Neuronal stem cell (in vitro differentiated cells): ENCODE data around the gene SLX4IP.
"Not testable (repeated sequence)": the region's sequence is repeated elsewhere in the genome, so short reads cannot be mapped to it uniquely, and the experiment has no call there.

Source experiments
- DNase-seq: peaks from one replicate; pipeline ENCODE4 v3.0.0-alpha.2; 2013; ENCODE audit warnings: low spot score
- H2AFZ ChIP-seq: one replicate; pipeline ENCODE4 v1.6.1; 2013; ENCODE audit warnings: mild to moderate bottlenecking, low read length, inconsistent platforms
- H2AK5ac ChIP-seq: 2 replicates; pipeline ENCODE4 v1.6.1; 2013; ENCODE audit warnings: low read depth, mild to moderate bottlenecking, inconsistent platforms, low read length, moderate library complexity, mixed read lengths
- H2BK120ac ChIP-seq: 2 replicates; pipeline ENCODE4 v1.6.1; 2013; ENCODE audit warnings: low read depth, mild to moderate bottlenecking, inconsistent platforms, low read length, moderate library complexity, mixed read lengths
- H2BK12ac ChIP-seq: one replicate; pipeline ENCODE4 v1.6.1; 2013; ENCODE audit warnings: low read length, inconsistent platforms
- H2BK15ac ChIP-seq: 2 replicates; pipeline ENCODE4 v1.6.1; 2013; ENCODE audit warnings: mild to moderate bottlenecking, low read length, inconsistent platforms, mixed read lengths
- H2BK5ac ChIP-seq: one replicate; pipeline ENCODE4 v1.6.1; 2013; ENCODE audit warnings: inconsistent platforms, mild to moderate bottlenecking, low read length, moderate library complexity
- H3K14ac ChIP-seq: one replicate; pipeline ENCODE4 v1.6.1; 2013; ENCODE audit warnings: low read length, inconsistent platforms
- H3K18ac ChIP-seq: 2 replicates; pipeline ENCODE4 v1.6.1; 2013; ENCODE audit warnings: low read length, inconsistent platforms
- H3K23ac ChIP-seq: 2 replicates; pipeline ENCODE4 v1.6.1; 2013; ENCODE audit warnings: low read depth, mild to moderate bottlenecking, mixed read lengths, low read length, inconsistent platforms; ENCODE audit not compliant: poor library complexity
- H3K27ac ChIP-seq: replicated peaks from 3 replicates; pipeline ENCODE4 v1.5.1; 2013; ENCODE audit warnings: low read length, inconsistent platforms
- H3K27me3 ChIP-seq, 3 experiments: 2 replicates each; pipeline ENCODE4 v1.6.1; 2013; ENCODE audit warnings: low read length in 3 of 3, mild to moderate bottlenecking in 2 of 3, inconsistent platforms in 1 of 3, low read depth in 1 of 3, mixed read lengths in 1 of 3, moderate library complexity in 1 of 3; ENCODE audit not compliant: control insufficient read depth in 3 of 3, insufficient read depth in 3 of 3
- H3K36me3 ChIP-seq, 2 donors: replicated peaks in 1 of 2; 2 replicates each; pipeline ENCODE4 v1.6.1; 2013; ENCODE audit warnings: low read length in 2 of 2; ENCODE audit not compliant: control insufficient read depth in 2 of 2, insufficient read depth in 2 of 2
- H3K4ac ChIP-seq: 2 replicates; pipeline ENCODE4 v1.6.1; 2013; ENCODE audit warnings: inconsistent platforms, mild to moderate bottlenecking, low read length, moderate library complexity
- H3K4me1 ChIP-seq, 2 donors: 1 replicate in 1 of 2; 2 replicates in 1 of 2; pipeline ENCODE4 v1.6.1; 2013; ENCODE audit warnings: low read length in 2 of 2, low read depth in 1 of 2; ENCODE audit not compliant: control insufficient read depth in 2 of 2, insufficient read depth in 1 of 2
- H3K4me2 ChIP-seq: one replicate; pipeline ENCODE4 v1.6.1; 2013; ENCODE audit warnings: mild to moderate bottlenecking, low read length, inconsistent platforms; ENCODE audit not compliant: insufficient read depth, poor library complexity, severe bottlenecking
- H3K4me3 ChIP-seq, 2 donors: 2 replicates each; pipeline ENCODE4 v1.5.1; 2013; ENCODE audit warnings: low read length in 2 of 2, mild to moderate bottlenecking in 2 of 2, inconsistent platforms in 1 of 2, moderate library complexity in 1 of 2
- H3K79me1 ChIP-seq: one replicate; pipeline ENCODE4 v1.6.1; 2013; ENCODE audit warnings: low read depth, mild to moderate bottlenecking, inconsistent platforms, low read length, moderate library complexity
- H3K9ac ChIP-seq: one replicate; pipeline ENCODE4 v1.6.1; 2013; ENCODE audit warnings: mild to moderate bottlenecking, low read depth, low read length, inconsistent platforms; ENCODE audit not compliant: poor library complexity
- H3K9me3 ChIP-seq, 2 donors: replicated peaks in 1 of 2; 2 replicates each; pipeline versions ENCODE3 to v1.6.1; 2013; ENCODE audit warnings: low read length in 2 of 2, mild to moderate bottlenecking in 2 of 2, inconsistent platforms in 1 of 2, low read depth in 1 of 2, mixed read lengths in 1 of 2, moderate library complexity in 1 of 2; ENCODE audit not compliant: control insufficient read depth in 2 of 2, insufficient read depth in 1 of 2
- H4K8ac ChIP-seq: one replicate; pipeline ENCODE4 v1.6.1; 2013; ENCODE audit warnings: low read depth, mild to moderate bottlenecking, inconsistent platforms, low read length, moderate library complexity
- H4K91ac ChIP-seq: one replicate; pipeline ENCODE4 v1.6.1; 2013; ENCODE audit warnings: low read length, low read depth, mild to moderate bottlenecking, inconsistent platforms; ENCODE audit not compliant: poor library complexity
- WGBS, 2 donors: extraction: QIAGEN DNeasy Blood & Tissue Kit; methylation state at CpG; one replicate each; pipeline ENCODE4 v1.1.7; 2013; ENCODE audit warnings: missing lambda C conversion rate in 2 of 2, mixed read lengths in 1 of 2; ENCODE audit not compliant: insufficient read length in 2 of 2, insufficient replicate concordance in 1 of 2; ENCODE audit errors: extremely low coverage in 2 of 2; 5-methylcytosine and 5-hydroxymethylcytosine counted together

The SLX4IP gene

GRCh38 chr20:10412591-10413408 is 22.3 kb upstream of the SLX4IP start:
- DNase-seq = no peak
- no peak overlapping the region for H4K91ac ChIP-seq
- peaks cover 2 to 35% of the 10 kb centered on the region in 2 donors for H3K36me3 ChIP-seq
- H2AK5ac ChIP-seq = no peak overlapping the region
- H3K27me3 ChIP-seq = no peaks in the 10 kb centered on the region
- no peak overlapping the region for H3K4ac ChIP-seq
- no peak overlapping the region for H2AFZ ChIP-seq
- H3K4me3 ChIP-seq = no peak overlapping the region
- H3K14ac ChIP-seq = no peak overlapping the region
- no peaks in the 10 kb centered on the region for H3K79me1 ChIP-seq
- H4K8ac ChIP-seq = no peak overlapping the region
- H3K4me2 ChIP-seq = no peak overlapping the region
- H2BK5ac ChIP-seq = no peak overlapping the region
- H3K27ac ChIP-seq = no peak overlapping the region
- H3K4me1 ChIP-seq = peaks cover 2 to 11% of the 10 kb centered on the region in 2 donors
- no peak overlapping the region for H2BK120ac ChIP-seq
- no peaks in the 10 kb centered on the region for H3K9me3 ChIP-seq
- no peak overlapping the region for H2BK12ac ChIP-seq
- H3K9ac ChIP-seq = no peak overlapping the region
- H2BK15ac ChIP-seq = no peak overlapping the region
- no peak overlapping the region for H3K23ac ChIP-seq
- no CpG with 5 or more reads among the region's 5 CpGs for WGBS, 2 donors
- H3K18ac ChIP-seq = no peak overlapping the region

DNA sequence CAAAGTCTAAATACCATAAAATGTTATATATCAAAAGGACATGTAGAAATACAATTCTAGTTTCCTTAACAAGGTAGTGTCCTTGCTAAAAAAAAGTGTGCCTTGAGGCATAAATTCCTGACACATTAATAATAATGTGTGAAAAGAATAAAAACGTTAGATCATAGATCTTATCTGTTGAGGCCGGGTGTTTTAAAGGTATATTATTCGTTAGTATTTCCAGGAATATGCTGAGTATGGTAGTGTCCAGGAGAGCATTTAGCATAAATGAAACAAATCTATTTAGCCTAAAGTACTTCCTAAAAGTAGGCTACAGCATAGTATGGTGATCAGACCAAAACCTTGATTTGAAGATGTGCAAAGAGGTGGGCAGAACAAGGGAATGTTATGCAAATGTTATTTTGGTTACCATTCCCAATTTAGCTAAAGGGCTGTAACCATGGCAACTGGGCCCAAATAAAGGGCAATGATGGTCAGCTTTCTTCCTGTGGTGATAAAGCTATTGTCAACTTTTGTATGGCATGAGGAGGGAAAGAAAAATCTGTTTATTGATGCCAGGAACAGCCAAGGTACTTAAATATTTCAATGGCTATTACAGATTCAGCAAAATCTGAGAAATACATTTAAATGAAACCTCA is 20.0 kb upstream of the SLX4IP start:
- Histone ChIP-seq H2BK15ac (no peak overlapping the region), H3K4ac (no peak overlapping the region), H3K9ac (no peak overlapping the region), H4K8ac (no peak overlapping the region), H2AFZ (no peak overlapping the region), H3K27ac (no peak overlapping the region), H4K91ac (no peak overlapping the region), H3K79me1 (no peaks in the 10 kb centered on the region), H2BK12ac (no peak overlapping the region), H3K4me1 (peaks cover 2 to 11% of the 10 kb centered on the region in 2 donors), H3K9me3 (no peaks in the 10 kb centered on the region), H3K4me3 (no peak overlapping the region), H3K18ac (no peak overlapping the region), H3K14ac (no peak overlapping the region), H3K36me3 (peaks cover 2 to 45% of the 10 kb centered on the region in 2 donors), H2BK5ac (no peak overlapping the region), H3K4me2 (no peak overlapping the region), H3K23ac (no peak overlapping the region), H2BK120ac (no peak overlapping the region), H2AK5ac (no peak overlapping the region), H3K27me3 (no peaks in the 10 kb centered on the region)
- DNase-seq = peak; percentile 54
- WGBS, 2 donors = no CpG with 5 or more reads among the region's 3 CpGs

- H3K27ac ChIP-seq, H2BK12ac ChIP-seq, H3K23ac ChIP-seq, H3K4me3 ChIP-seq, H2AFZ ChIP-seq, H2AK5ac ChIP-seq, H3K9me3 ChIP-seq, H2BK5ac ChIP-seq, H3K4me2 ChIP-seq, H3K14ac ChIP-seq, H2BK15ac ChIP-seq, H3K9ac ChIP-seq, H3K27me3 ChIP-seq, H4K91ac ChIP-seq, H2BK120ac ChIP-seq, H3K18ac ChIP-seq, H4K8ac ChIP-seq, H3K79me1 ChIP-seq, DNase-seq, H3K4ac ChIP-seq: not testable (repeated sequence)
- no CpG with 5 or more reads among the region's 2 CpGs for WGBS, 2 donors
- Histone ChIP-seq H3K36me3 (peaks cover 2 to 38% of the 10 kb centered on the region in 2 donors), H3K4me1 (peaks cover 2 to 11% of the 10 kb centered on the region in 2 donors)
Observed at GRCh38 chr20:10417218-10417617, 17.9 kb upstream of the SLX4IP start.

- Histone ChIP-seq H3K79me1 (peaks cover 2% of the 10 kb centered on the region), H2BK15ac (no peak overlapping the region), H2BK12ac (no peak overlapping the region), H2AK5ac (no peak overlapping the region), H3K14ac (no peak overlapping the region), H2BK120ac (no peak overlapping the region), H4K8ac (no peak overlapping the region), H3K36me3 (peaks cover 0 to 33% of the 10 kb centered on the region in 2 donors), H4K91ac (no peak overlapping the region), H3K4me3 (no peak overlapping the region), H3K9ac (no peak overlapping the region), H3K27ac (no peak overlapping the region), H3K27me3 (no peaks in the 10 kb centered on the region), H2AFZ (no peak overlapping the region), H3K4me2 (no peak overlapping the region), H3K18ac (no peak overlapping the region), H3K4ac (no peak overlapping the region), H3K4me1 (peaks cover 0 to 11% of the 10 kb centered on the region in 2 donors), H3K23ac (no peak overlapping the region), H2BK5ac (no peak overlapping the region), H3K9me3 (peaks cover 0 to 5% of the 10 kb centered on the region in 2 donors)
- no CpG with 5 or more reads among the region's 5 CpGs for WGBS, 2 donors
- DNase-seq = no peak
Observed at GRCh38 chr20:10419550-10420133, 15.5 kb upstream of the SLX4IP start.
